ENCODE data around the gene MAP4K1. TPM values are rescaled to one million over a fixed set of nuclear protein-coding genes. Genes with fewer than 3 reads are reported as not detected.

The MAP4K1 gene
- 1 to 10 TPM in 3 of 4 donors, under 1 TPM in 1; 0.68 to 2.8 (median 1.8) TPM for total RNA-seq

DNA sequence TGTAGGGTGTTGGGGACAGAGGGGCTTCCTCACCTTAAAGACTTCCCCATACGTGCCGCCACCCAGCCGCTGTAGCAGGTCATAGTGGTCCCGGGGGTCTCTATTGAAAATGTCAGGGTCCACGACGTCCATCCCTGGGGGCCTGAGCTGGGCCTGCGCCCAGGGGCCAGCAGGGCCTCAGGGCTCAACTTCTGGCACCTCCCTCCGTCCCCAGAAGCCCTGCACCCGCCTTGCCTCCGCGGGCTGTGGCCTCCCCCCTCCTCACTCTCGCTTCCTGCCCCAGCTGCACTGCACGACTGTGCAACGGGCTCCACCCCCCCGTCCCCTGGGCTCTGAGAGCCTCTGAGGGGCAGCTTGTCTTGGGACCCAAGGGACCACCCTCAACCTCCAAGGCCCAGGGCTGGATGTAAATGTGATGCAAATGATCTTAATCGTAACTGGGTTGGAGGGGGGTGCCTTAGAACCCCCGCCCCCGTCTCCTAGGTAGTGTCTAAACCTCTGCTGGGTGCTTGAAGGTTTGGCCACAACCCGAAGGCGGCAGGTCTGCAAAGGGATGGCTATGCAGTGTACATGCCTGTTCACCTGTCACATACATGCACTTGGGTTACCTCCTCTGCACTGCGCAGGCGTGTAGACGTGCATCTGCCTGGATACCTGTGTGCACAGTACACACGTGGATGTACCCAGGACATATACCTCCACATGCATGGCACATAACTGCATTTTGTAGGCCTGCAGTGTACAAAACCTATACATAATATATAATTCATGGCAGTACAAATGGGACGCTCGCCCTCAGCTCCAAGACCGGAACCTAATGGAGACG is at the start of gene MAP4K1:
Gene MAP4K1 (minus strand): TSS at position 190 of the 826 bp plus-strand sequence. CDS start 58 bp downstream, at position 132.
- Histone ChIP-seq H3K27ac (peak within 1 kb of the TSS; percentile 91), H3K4me1 (peaks cover 22% of the 10 kb centered on the region), H3K9me3 (no peaks in the 10 kb centered on the region), H3K36me3 (peaks cover 26% of the 10 kb centered on the region), H3K4me3 (peak within 1 kb of the TSS; percentile 92), H3K27me3 (no peaks in the 10 kb centered on the region)
- TF ChIP-seq EP300 (IDR thresholded peaks at IDR 0.05) = no peak
- TF ChIP-seq POLR2A (IDR thresholded peaks at IDR 0.05) = no peak
- no peak for TF ChIP-seq POLR2AphosphoS5 (IDR thresholded peaks at IDR 0.05)
- TF ChIP-seq CTCF (IDR thresholded peaks at IDR 0.05) = no peak
- WGBS = 26% methylated on average over 19 of the region's 28 CpGs
- peak in 1 of 2 donors; percentile 77 for DNase-seq (ENCODE audit: low spot score in 2 of 2)

- peaks cover 92% of the 10 kb centered on the region for H3K4me1 ChIP-seq
- TF ChIP-seq EP300 (IDR thresholded peaks at IDR 0.05) = no peak
- TF ChIP-seq POLR2A (IDR thresholded peaks at IDR 0.05) = no peak
- no peak for TF ChIP-seq CTCF (IDR thresholded peaks at IDR 0.05)
- peak in 2 of 3 donors; percentile 24 to 51 for TF ChIP-seq POLR2AphosphoS5 (IDR thresholded peaks at IDR 0.05)
- H3K4me3 ChIP-seq = no peak overlapping the region
- H3K27ac ChIP-seq = peak overlapping the region; percentile 96
- 20% methylated on average over 10 of the region's 10 CpGs for WGBS
- no peaks in the 10 kb centered on the region for H3K9me3 ChIP-seq
- no peak for DNase-seq (ENCODE audit: low spot score in 2 of 2)
- no peaks in the 10 kb centered on the region for H3K27me3 ChIP-seq
- H3K36me3 ChIP-seq = no peaks in the 10 kb centered on the region
Measured at GRCh38 chr19:38666663-38667511, 49.1 kb upstream of the MAP4K1 start.

DNA sequence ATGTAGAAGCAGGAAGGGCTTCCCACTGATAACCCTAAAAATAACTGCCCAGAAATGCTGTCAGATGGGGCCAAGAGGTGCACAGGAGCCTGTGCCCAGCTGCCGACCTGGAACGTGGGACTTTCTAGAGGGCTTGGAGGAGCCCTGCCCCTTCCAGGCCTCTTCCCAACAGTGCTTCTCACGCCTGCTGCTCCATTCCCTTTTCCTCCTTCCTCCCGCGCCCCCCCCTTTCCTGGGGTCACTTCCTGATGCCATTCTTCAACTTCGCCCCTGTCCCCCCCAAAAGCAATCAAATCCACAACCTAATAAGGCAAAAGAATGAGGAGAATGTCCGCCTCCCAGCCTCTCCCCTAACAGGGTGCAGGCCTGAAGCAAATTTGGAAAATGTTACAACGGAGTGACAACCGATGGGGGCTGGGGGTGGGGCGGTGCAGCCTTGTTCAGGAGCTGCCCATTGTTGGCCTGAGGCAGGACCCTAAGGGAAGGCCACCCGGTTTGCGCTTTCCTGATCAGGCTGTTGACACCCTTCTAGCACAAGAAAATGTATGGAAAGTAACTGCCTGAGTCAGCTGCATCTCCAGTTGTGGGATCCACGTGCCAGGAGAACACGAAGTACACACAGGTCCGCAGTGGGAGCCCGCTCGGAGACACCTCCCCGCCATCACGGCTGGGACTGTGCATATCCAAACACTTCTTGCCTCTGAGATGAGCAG is 48.4 kb upstream of the MAP4K1 start:
- no peak for TF ChIP-seq EP300 (IDR thresholded peaks at IDR 0.05)
- Histone ChIP-seq H3K4me1 (peaks cover 92% of the 10 kb centered on the region), H3K4me3 (no peak overlapping the region), H3K9me3 (no peaks in the 10 kb centered on the region), H3K27me3 (no peaks in the 10 kb centered on the region), H3K36me3 (no peaks in the 10 kb centered on the region), H3K27ac (peak overlapping the region; percentile 96)
- 33% methylated on average over 19 of the region's 19 CpGs for WGBS
- DNase-seq (ENCODE audit: low spot score in 2 of 2) = no peak

DNA sequence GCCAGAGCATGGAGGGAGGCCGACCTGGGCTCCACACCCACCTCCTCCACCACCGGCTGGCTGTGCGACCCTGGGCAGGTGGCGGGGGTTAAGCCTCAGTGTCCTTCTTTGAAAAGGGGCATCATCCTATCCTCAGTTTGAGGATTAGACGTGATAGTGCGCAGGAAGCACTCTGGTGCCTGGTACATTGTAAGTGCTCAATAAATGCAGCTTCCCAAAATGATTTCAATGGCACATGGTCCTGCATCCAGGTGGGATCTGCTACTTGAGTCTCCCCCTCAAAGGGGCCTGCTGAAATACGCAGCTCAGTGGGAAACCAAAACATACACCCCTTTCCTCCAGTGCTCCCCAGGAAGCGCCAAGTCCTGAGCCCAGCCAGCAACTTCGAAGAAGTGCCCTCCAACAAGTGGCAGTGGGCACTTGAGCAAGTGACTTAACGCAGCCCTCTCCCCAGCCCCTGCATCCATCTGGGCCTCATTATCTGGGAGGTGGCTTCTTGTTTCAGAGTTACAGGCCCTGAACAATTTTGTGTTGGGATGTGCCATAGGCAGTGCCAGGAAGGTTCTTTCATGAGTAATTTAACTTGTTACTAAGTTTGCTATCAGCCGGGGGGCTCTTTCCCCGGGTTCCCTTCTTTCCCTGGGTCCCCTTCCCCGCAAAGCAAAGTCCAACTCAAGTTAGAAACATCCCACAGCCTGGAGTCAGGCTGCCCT is 47.6 kb upstream of the MAP4K1 start:
- TF ChIP-seq POLR2AphosphoS5 (IDR thresholded peaks at IDR 0.05) (no peak), POLR2A (IDR thresholded peaks at IDR 0.05) (no peak), EP300 (IDR thresholded peaks at IDR 0.05) (no peak), CTCF (IDR thresholded peaks at IDR 0.05) (no peak)
- H3K9me3 ChIP-seq = no peaks in the 10 kb centered on the region
- peaks cover 92% of the 10 kb centered on the region for H3K4me1 ChIP-seq
- WGBS = 51% methylated on average over 11 of the region's 13 CpGs
- no peaks in the 10 kb centered on the region for H3K36me3 ChIP-seq
- H3K4me3 ChIP-seq = no peak overlapping the region
- no peaks in the 10 kb centered on the region for H3K27me3 ChIP-seq
- H3K27ac ChIP-seq = peak overlapping the region; percentile 96
- DNase-seq (ENCODE audit: low spot score in 2 of 2) = no peak

All from suprapubic skin (tissue), 4 donors.